ENCODE data around the gene NTN3.

Gene NTN3

DNA sequence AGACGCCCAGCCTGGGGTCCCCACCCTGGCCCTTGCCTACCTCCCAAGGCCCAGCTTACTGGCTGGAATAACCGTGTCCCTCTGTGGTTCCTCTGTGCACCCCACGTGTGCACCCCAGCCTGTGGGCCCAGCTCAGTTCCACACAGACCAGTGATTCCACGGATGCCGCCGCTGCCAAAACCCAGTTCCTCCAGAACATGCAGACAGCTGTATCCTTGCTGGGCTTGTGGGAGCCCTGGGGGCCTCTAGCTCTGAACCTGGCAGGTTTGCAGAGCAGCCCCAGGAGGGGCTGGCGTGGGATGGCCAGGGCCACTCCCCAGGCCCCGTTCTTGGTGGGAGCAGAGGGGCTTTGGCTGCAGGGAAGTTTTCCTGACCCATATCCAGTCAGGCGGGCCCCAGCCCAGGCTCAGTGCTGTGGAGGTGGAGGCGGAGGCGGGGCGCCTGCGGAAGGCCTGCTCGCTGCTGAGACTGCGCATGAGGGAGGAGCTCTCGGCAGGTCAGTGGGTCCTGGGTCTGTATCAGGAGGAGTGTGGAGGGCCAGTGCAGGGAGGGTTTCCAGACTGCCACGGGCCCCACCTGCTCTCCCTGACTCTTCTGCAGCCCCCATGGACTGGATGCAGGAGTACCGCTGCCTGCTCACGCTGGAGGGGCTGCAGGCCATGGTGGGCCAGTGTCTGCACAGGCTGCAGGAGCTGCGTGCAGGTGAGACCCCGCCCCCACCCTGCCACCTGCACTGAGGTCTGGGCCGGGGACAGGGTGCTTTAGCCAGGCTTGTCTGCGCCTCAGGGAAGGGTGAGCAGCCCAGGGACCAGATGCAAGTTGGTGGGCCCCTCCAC lies 8.8 kb upstream of the NTN3 start:
- no peaks in the 10 kb centered on the region for H3K9me2 ChIP-seq (replicated peaks; ENCODE audit: low read depth, low read length)
- H3K27me3 ChIP-seq (ENCODE audit: insufficient read depth, low read length, poor library complexity, severe bottlenecking) = no peaks in the 10 kb centered on the region
- no peaks in the 10 kb centered on the region for H3K9me3 ChIP-seq (ENCODE audit: insufficient read depth, low read depth, low read length)
- H3K4me3 ChIP-seq (ENCODE audit: low read length, poor library complexity, severe bottlenecking) = no peak overlapping the region
- TF ChIP-seq EZH2phosphoT487 (IDR thresholded peaks at IDR 0.05; ENCODE audit: borderline replicate concordance) = no peak
- TF ChIP-seq, protein P1, sequence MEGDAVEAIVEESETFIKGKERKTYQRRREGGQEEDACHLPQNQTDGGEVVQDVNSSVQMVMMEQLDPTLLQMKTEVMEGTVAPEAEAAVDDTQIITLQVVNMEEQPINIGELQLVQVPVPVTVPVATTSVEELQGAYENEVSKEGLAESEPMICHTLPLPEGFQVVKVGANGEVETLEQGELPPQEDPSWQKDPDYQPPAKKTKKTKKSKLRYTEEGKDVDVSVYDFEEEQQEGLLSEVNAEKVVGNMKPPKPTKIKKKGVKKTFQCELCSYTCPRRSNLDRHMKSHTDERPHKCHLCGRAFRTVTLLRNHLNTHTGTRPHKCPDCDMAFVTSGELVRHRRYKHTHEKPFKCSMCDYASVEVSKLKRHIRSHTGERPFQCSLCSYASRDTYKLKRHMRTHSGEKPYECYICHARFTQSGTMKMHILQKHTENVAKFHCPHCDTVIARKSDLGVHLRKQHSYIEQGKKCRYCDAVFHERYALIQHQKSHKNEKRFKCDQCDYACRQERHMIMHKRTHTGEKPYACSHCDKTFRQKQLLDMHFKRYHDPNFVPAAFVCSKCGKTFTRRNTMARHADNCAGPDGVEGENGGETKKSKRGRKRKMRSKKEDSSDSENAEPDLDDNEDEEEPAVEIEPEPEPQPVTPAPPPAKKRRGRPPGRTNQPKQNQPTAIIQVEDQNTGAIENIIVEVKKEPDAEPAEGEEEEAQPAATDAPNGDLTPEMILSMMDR (conservative IDR thresholded peaks at IDR 0.05; ENCODE audit: low read length) = no peak
- H4K20me1 ChIP-seq (ENCODE audit: insufficient read depth, low read length, poor library complexity, severe bottlenecking) = no peaks in the 10 kb centered on the region
- H3K4me2 ChIP-seq (ENCODE audit: low read depth, low read length, poor library complexity, severe bottlenecking) = no peak overlapping the region
- H3K79me2 ChIP-seq (ENCODE audit: insufficient read depth, low read length) = peaks cover 15% of the 10 kb centered on the region; the same call in 1 of the 2 replicates
- H3K9ac ChIP-seq (ENCODE audit: low read depth, low read length, poor library complexity, severe bottlenecking) = no peak overlapping the region
- peaks cover 23% of the 10 kb centered on the region for H3K4me1 ChIP-seq (ENCODE audit: insufficient read depth, low read length, poor library complexity, severe bottlenecking)
- H3F3A ChIP-seq (ENCODE audit: low read depth) = no peaks in the 10 kb centered on the region
- peaks cover 2% of the 10 kb centered on the region; the same call in 1 of the 2 replicates for H3K36me3 ChIP-seq (ENCODE audit: insufficient read depth, low read length)
- no peak overlapping the region for H2AFZ ChIP-seq (ENCODE audit: low read length)

DNA sequence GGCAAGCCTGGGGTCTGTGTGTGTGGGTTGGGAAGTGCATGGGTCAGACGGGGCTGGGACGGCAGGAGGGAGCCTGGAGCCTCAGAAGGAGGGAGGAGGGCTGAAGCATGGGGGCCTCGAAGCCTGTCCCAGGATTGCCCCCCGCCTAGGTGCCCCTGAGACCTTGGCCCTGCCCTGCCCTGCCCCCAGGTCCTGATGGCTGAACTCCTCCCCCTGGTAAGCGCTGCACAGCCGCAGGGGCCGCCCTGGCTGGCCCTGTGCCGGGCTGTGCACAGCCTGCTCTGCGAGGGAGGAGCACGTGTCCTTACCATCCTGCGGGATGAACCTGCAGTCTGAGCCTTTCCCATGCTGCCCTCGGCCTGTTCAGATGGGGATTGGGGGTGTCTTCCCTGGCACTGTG lies 6.8 kb upstream of the NTN3 start:
- no peak overlapping the region for H3K4me3 ChIP-seq (ENCODE audit: low read length, poor library complexity, severe bottlenecking)
- H3K9me2 ChIP-seq (replicated peaks; ENCODE audit: low read depth, low read length) = no peaks in the 10 kb centered on the region
- H3K27me3 ChIP-seq (ENCODE audit: insufficient read depth, low read length, poor library complexity, severe bottlenecking) = no peaks in the 10 kb centered on the region
- no peak overlapping the region for H3K4me2 ChIP-seq (ENCODE audit: low read depth, low read length, poor library complexity, severe bottlenecking)
- H3K9me3 ChIP-seq (ENCODE audit: insufficient read depth, low read depth, low read length) = no peaks in the 10 kb centered on the region
- no peak overlapping the region for H3K9ac ChIP-seq (ENCODE audit: low read depth, low read length, poor library complexity, severe bottlenecking)
- H3F3A ChIP-seq (ENCODE audit: low read depth) = no peaks in the 10 kb centered on the region
- no peaks in the 10 kb centered on the region for H3K36me3 ChIP-seq (ENCODE audit: insufficient read depth, low read length)
- H3K79me2 ChIP-seq (ENCODE audit: insufficient read depth, low read length) = peaks cover 15% of the 10 kb centered on the region; the same call in 1 of the 2 replicates
- no peaks in the 10 kb centered on the region for H4K20me1 ChIP-seq (ENCODE audit: insufficient read depth, low read length, poor library complexity, severe bottlenecking)
- TF ChIP-seq EZH2phosphoT487 (IDR thresholded peaks at IDR 0.05; ENCODE audit: borderline replicate concordance) = no peak
- TF ChIP-seq, protein P1 (conservative IDR thresholded peaks at IDR 0.05; ENCODE audit: low read length) = no peak
- H3K4me1 ChIP-seq (ENCODE audit: insufficient read depth, low read length, poor library complexity, severe bottlenecking) = peaks cover 28% of the 10 kb centered on the region
- no peak overlapping the region for H2AFZ ChIP-seq (ENCODE audit: low read length)

- Histone ChIP-seq H3F3A (ENCODE audit: low read depth) (no peaks in the 10 kb centered on the region), H3K9me3 (ENCODE audit: insufficient read depth, low read depth, low read length) (no peaks in the 10 kb centered on the region), H3K4me3 (ENCODE audit: low read length, poor library complexity, severe bottlenecking) (no peak overlapping the region), H3K4me2 (ENCODE audit: low read depth, low read length, poor library complexity, severe bottlenecking) (no peak overlapping the region), H4K20me1 (ENCODE audit: insufficient read depth, low read length, poor library complexity, severe bottlenecking) (no peaks in the 10 kb centered on the region), H3K36me3 (ENCODE audit: insufficient read depth, low read length) (no peaks in the 10 kb centered on the region), H2AFZ (ENCODE audit: low read length) (no peak overlapping the region), H3K9me2 (replicated peaks; ENCODE audit: low read depth, low read length) (no peaks in the 10 kb centered on the region), H3K79me2 (ENCODE audit: insufficient read depth, low read length) (peaks cover 10% of the 10 kb centered on the region; the same call in 1 of the 2 replicates), H3K9ac (ENCODE audit: low read depth, low read length, poor library complexity, severe bottlenecking) (no peak overlapping the region), H3K27me3 (ENCODE audit: insufficient read depth, low read length, poor library complexity, severe bottlenecking) (no peaks in the 10 kb centered on the region), H3K4me1 (ENCODE audit: insufficient read depth, low read length, poor library complexity, severe bottlenecking) (peaks cover 39% of the 10 kb centered on the region)
- TF ChIP-seq EZH2phosphoT487 (IDR thresholded peaks at IDR 0.05; ENCODE audit: borderline replicate concordance) = no peak
- TF ChIP-seq, protein P1 (conservative IDR thresholded peaks at IDR 0.05; ENCODE audit: low read length) = peak; percentile 47
Observed at GRCh38 chr16:2465653-2466415, 5.3 kb upstream of the NTN3 start.

All from Loucy (cell line).